Thyroid gland (tissue), 4 donors: ENCODE data around the gene TEX38. TPM values are rescaled to one million over a fixed set of nuclear protein-coding genes. Genes with fewer than 3 reads are reported as not detected.

Experiments used
- DNase-seq, 2 donors: peaks; one replicate each; pipeline ENCODE4 v3.0.0-alpha.2; 2019
- H3K27ac ChIP-seq, 3 donors: fragments of 200-600 bp; sonication (generic); 1 replicate in 2 of 3; 2 replicates in 1 of 3; pipeline ENCODE4 v1.5.1; 2016 to 2019; ENCODE audit warnings: mild to moderate bottlenecking in 1 of 3, moderate library complexity in 1 of 3
- H3K27me3 ChIP-seq: fragments of 200-600 bp; sonication (generic); one replicate; pipeline ENCODE4 v1.5.1; 2019
- H3K36me3 ChIP-seq, 2 donors: fragments of 200-600 bp; sonication (generic); one replicate each; pipeline ENCODE4 v1.5.1; 2016 to 2019
- H3K4me1 ChIP-seq, 2 donors: fragments of 200-600 bp; sonication (generic); one replicate each; pipeline ENCODE4 v1.5.1; 2017 to 2019
- H3K4me3 ChIP-seq, 3 donors: fragments of 200-600 bp; sonication (generic); replicated peaks in 1 of 3; 1 replicate in 2 of 3; 2 replicates in 1 of 3; pipeline ENCODE4 v1.5.1; 2016; ENCODE audit warnings: mild to moderate bottlenecking in 1 of 3
- H3K9me3 ChIP-seq: fragments of 200-600 bp; sonication (generic); one replicate; pipeline ENCODE4 v1.5.1; 2017
- CTCF ChIP-seq, 6 experiments: fragments of 200-600 bp in 3 of 6; fragments of 450-650 bp in 3 of 6; sonication (generic) in 3 of 6; IDR thresholded peaks; one replicate each; pipeline ENCODE4 v1.5.1; 2016 to 2019; ENCODE audit warnings: antibody characterized with exemption in 6 of 6, mild to moderate bottlenecking in 2 of 6, inconsistent platforms in 1 of 6, moderate library complexity in 1 of 6
- POLR2A ChIP-seq, 2 donors: fragments of 450-650 bp; IDR thresholded peaks; one replicate each; pipeline ENCODE4 v1.6.1; 2017; ENCODE audit warnings: antibody characterized with exemption in 2 of 2, mild to moderate bottlenecking in 2 of 2, moderate library complexity in 1 of 2
- WGBS, 2 donors: methylation state at CpG; one replicate each; pipeline ENCODE4 v1.1.5; 2017; 5-methylcytosine and 5-hydroxymethylcytosine counted together
- intact Hi-C: fragments of 100-400 bp; cut with DNase I; formaldehyde crosslinking; loops from one replicate; pipeline ENCODE4 v1.15.1; 2023
- total RNA-seq, 4 donors: library from RNA; depleted of rRNA; stranded (reverse); fragments of >200 nt; gene quantifications; one replicate each; pipeline ENCODE4 v1.2.3, GENCODE V29; 2016

Gene TEX38
- total RNA-seq: 1 to 10 TPM in 1 of 4 donors, not detected in 3; 2.1 TPM

DNA sequence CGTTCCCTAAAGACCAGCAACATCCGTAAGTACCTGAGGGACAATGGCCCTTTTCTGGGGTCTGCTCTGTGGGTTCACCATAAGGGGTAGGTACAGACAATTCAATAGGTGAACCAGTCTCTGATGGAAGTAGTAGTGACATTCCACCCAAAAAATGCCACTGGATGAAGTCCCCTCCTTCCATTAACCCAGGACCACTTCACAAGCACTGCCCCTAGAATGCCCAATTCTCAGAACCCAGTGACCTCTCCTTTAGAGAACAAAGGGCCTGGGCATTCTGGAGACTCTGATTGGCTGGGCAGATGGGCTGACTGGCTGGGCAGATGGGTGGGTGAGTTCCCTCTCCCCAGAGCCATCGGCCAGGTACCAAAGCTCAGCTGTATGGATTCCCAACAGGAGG, at the start of gene TEX38:
Gene TEX38 (plus strand): TSS at position 301 of the 400 bp plus-strand sequence. CDS start 81 bp downstream, at position 382.
- intact Hi-C loops: no loop called here
- Histone ChIP-seq H3K9me3 (no peaks in the 10 kb centered on the region), H3K27me3 (no peaks in the 10 kb centered on the region), H3K27ac (no peak within 1 kb of the TSS), H3K4me3 (no peak within 1 kb of the TSS), H3K4me1 (peaks cover 10 to 14% of the 10 kb centered on the region in 2 donors), H3K36me3 (peaks cover 0 to 6% of the 10 kb centered on the region in 2 donors)
- WGBS, 2 donors: 86 to 90% methylated on average over 2 to 3 of the region's 3 CpGs
- TF ChIP-seq POLR2A (IDR thresholded peaks at IDR 0.05): no peak
- TF ChIP-seq CTCF (IDR thresholded peaks at IDR 0.05): no peak
- DNase-seq: no peak

DNA sequence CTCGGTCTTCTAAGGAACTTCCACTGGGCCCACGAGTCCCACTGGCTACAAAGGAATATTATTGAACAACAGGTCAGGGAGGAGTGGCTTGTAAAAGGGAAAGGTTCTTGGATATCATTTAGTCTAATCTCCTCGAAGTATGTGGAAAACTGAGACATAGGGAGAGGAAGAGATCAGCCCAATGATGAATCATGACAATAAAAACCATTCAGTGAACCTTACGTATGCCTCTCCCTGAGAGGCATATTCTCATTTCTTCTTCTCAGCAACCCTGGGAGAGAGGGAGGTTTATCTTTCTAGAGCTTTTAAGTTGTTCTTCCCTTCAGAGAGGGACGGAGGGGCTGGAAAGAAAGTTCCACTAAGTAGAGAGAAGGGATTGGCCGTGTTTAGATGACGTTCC, 49.7 kb upstream of the TEX38 start:
- intact Hi-C loops: loop anchor here (5.0 kb wide), 1 partner anchor 100 kb away; no protein-coding TSS in a partner anchor
- 74 to 78% methylated on average over 7 of the region's 7 CpGs for WGBS, 2 donors
- Histone ChIP-seq H3K36me3 (no peaks in the 10 kb centered on the region), H3K9me3 (no peaks in the 10 kb centered on the region), H3K4me1 (peaks cover 0 to 6% of the 10 kb centered on the region in 2 donors), H3K27ac (no peak overlapping the region), H3K4me3 (no peak overlapping the region), H3K27me3 (no peaks in the 10 kb centered on the region)
- TF ChIP-seq POLR2A (IDR thresholded peaks at IDR 0.05) (no peak), CTCF (IDR thresholded peaks at IDR 0.05) (no peak)
- no peak for DNase-seq

- Histone ChIP-seq H3K27me3 (no peaks in the 10 kb centered on the region), H3K4me1 (peaks cover 0 to 2% of the 10 kb centered on the region in 2 donors), H3K9me3 (no peaks in the 10 kb centered on the region), H3K27ac (no peak overlapping the region), H3K36me3 (no peaks in the 10 kb centered on the region), H3K4me3 (no peak overlapping the region)
- peak in 1 of 6 experiments; percentile 32 for TF ChIP-seq CTCF (IDR thresholded peaks at IDR 0.05)
- no peak for TF ChIP-seq POLR2A (IDR thresholded peaks at IDR 0.05)
- DNase-seq: no peak
- intact Hi-C loops: loop anchor here (5.0 kb wide), 1 partner anchor 100 kb away; no protein-coding TSS in a partner anchor
- 57 to 64% methylated on average over 3 of the region's 3 CpGs for WGBS, 2 donors
Observed at GRCh38 chr1:46622344-46622743, 49.3 kb upstream of the TEX38 start.

DNA sequence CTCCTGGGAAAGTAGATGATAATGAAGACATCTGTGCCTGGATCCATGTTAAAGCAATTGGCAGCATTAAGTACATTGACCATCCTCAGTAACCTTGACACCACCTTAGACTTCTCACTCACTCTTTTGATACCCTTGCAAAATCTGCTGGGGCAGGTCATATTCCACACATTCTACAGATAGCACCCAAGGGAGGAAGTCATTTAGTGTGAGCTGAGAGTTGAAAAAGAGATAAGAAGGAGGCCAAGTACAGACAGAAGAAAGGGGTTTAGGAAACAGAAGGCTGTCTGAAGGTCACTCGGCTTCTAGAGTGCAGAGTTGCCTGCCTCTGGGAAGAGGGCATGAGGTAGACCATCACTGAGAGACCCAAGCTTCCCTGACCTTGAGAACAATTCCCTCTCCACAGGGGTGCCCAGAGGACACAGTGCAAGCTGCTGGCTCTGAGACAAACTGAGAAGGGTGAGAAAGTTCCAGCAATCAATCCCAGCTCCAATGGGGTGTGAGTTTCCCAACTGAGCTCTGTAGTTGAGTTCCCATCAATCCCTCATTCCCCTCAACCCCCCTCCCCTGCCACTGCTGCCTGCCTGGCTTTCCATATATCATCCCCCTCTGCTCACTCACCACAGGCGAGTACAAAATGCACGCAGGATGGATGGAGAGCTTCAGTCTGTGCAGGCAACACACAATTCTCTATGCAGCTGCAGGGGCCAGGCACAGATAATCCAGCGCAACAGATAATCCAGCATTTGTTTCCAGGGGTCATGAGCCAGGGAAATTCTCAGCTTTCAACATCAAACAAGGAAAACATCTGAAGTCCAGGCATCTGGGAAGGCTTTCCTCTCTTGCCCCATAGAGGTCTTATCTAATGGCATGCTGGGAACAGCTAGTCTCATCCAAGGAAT, 47.7 kb upstream of the TEX38 start:
- Histone ChIP-seq H3K4me3 (no peak overlapping the region), H3K9me3 (no peaks in the 10 kb centered on the region), H3K27ac (no peak overlapping the region), H3K27me3 (no peaks in the 10 kb centered on the region), H3K4me1 (no peaks in the 10 kb centered on the region), H3K36me3 (no peaks in the 10 kb centered on the region)
- WGBS, 2 donors: 70 to 78% methylated on average over 4 of the region's 4 CpGs
- no peak for TF ChIP-seq POLR2A (IDR thresholded peaks at IDR 0.05)
- TF ChIP-seq CTCF (IDR thresholded peaks at IDR 0.05): no peak
- intact Hi-C loops: loop anchor here (5.0 kb wide), 1 partner anchor 98 kb away; no protein-coding TSS in a partner anchor
- no peak for DNase-seq

- TF ChIP-seq POLR2A (IDR thresholded peaks at IDR 0.05): no peak
- no peak for TF ChIP-seq CTCF (IDR thresholded peaks at IDR 0.05)
- DNase-seq: no peak
- H3K27me3 ChIP-seq: no peaks in the 10 kb centered on the region
- WGBS, 2 donors: 82 to 93% methylated on average over 2 of the region's 2 CpGs
- peaks cover 13 to 29% of the 10 kb centered on the region in 2 donors for H3K36me3 ChIP-seq
- intact Hi-C loops: no loop called here
- H3K27ac ChIP-seq: no peak overlapping the region
- no peaks in the 10 kb centered on the region for H3K4me1 ChIP-seq
- no peak overlapping the region for H3K4me3 ChIP-seq
- H3K9me3 ChIP-seq: no peaks in the 10 kb centered on the region
Observed at GRCh38 chr1:46630719-46631118, 40.9 kb upstream of the TEX38 start.
